H1 (cell line): ENCODE results near the gene OLA1. TPM values are rescaled to one million over a fixed set of nuclear protein-coding genes. Genes with fewer than 3 reads are reported as not detected.

Experiments used
- CTCF ChIA-PET: fragments of 300-600 bp; sonication (Branson Sonifier 250); formaldehyde crosslinking; loops from one replicate; lab custom pipeline; 2021; ENCODE audit not compliant: partially characterized antibody; lab: Charles Lee
- POLR2A ChIA-PET: fragments of 300-600 bp; sonication (Branson Sonifier 250); formaldehyde crosslinking; loops from one replicate; lab custom pipeline; 2021; ENCODE audit warnings: inconsistent platforms; ENCODE audit not compliant: partially characterized antibody; lab: Charles Lee
- DNase-seq, 2 experiments: peaks; one replicate each; pipeline versions ENCODE4 v3.0.0 to v3.0.0-alpha.2; 2010 to 2022; ENCODE audit warnings: low spot score in 2 of 2, low read depth in 1 of 2, mixed read lengths in 1 of 2
- FAIRE-seq: peaks from 2 replicates; lab custom pipeline; 2011; peaks lifted over from hg19 to GRCh38; lab: Jason Lieb, UNC
- H2AFZ ChIP-seq: 2 replicates; pipeline ENCODE4 v1.8.1; 2012; ENCODE audit warnings: low read length, inconsistent platforms
- H2AK5ac ChIP-seq: 2 replicates; pipeline ENCODE4 v1.6.1; 2013; ENCODE audit warnings: low read depth, low read length
- H2BK120ac ChIP-seq: replicated peaks from 2 replicates; pipeline ENCODE3; 2013; ENCODE audit warnings: low read depth, low read length, inconsistent platforms
- H2BK12ac ChIP-seq: 2 replicates; pipeline ENCODE4 v1.6.1; 2013; ENCODE audit warnings: low read depth, low read length
- H2BK15ac ChIP-seq: 2 replicates; pipeline ENCODE4 v1.6.1; 2013; ENCODE audit warnings: low read length
- H2BK20ac ChIP-seq: 2 replicates; pipeline ENCODE4 v1.6.1; 2013; ENCODE audit warnings: low read length
- H2BK5ac ChIP-seq: 2 replicates; pipeline ENCODE4 v1.6.1; 2013; ENCODE audit warnings: low read depth, low read length
- H3K14ac ChIP-seq: 2 replicates; pipeline ENCODE4 v1.6.1; 2013; ENCODE audit warnings: inconsistent platforms; ENCODE audit not compliant: insufficient read length
- H3K18ac ChIP-seq: 2 replicates; pipeline ENCODE4 v1.6.1; 2013; ENCODE audit warnings: low read length; ENCODE audit errors: extremely low read depth
- H3K23ac ChIP-seq: 2 replicates; pipeline ENCODE4 v1.6.1; 2013; ENCODE audit warnings: inconsistent platforms; ENCODE audit not compliant: insufficient read length
- H3K23me2 ChIP-seq: 2 replicates; pipeline ENCODE4 v1.6.1; 2013; ENCODE audit warnings: low read depth, low read length
- H3K27ac ChIP-seq: 2 replicates; pipeline ENCODE4 v1.6.1; 2011; ENCODE audit warnings: low read depth, low read length, inconsistent platforms
- H3K27me3 ChIP-seq, 4 experiments: replicated peaks in 1 of 4; 1 replicate in 1 of 4; 2 replicates in 3 of 4; pipeline versions ENCODE4 v1.6.1 to v1.8.1; 2011 to 2013; ENCODE audit warnings: low read length in 3 of 4, mild to moderate bottlenecking in 3 of 4, inconsistent platforms in 2 of 4, mixed read lengths in 2 of 4, moderate library complexity in 1 of 4; ENCODE audit not compliant: control insufficient read depth in 3 of 4, insufficient read depth in 3 of 4; ENCODE audit errors: extremely low read depth in 1 of 4
- H3K36me3 ChIP-seq, 4 experiments: 2 replicates each; pipeline versions ENCODE4 v1.6.1 to v1.8.1; 2011 to 2013; ENCODE audit warnings: mild to moderate bottlenecking in 4 of 4, low read length in 3 of 4, moderate library complexity in 2 of 4, control low read depth in 1 of 4, inconsistent platforms in 1 of 4; ENCODE audit not compliant: insufficient read depth in 4 of 4, control insufficient read depth in 2 of 4
- H3K4ac ChIP-seq: replicated peaks from 2 replicates; pipeline ENCODE3; 2013; ENCODE audit warnings: low read length, low read depth, mixed read lengths, inconsistent platforms; ENCODE audit not compliant: insufficient read length
- H3K4me1 ChIP-seq, 4 experiments: replicated peaks in 1 of 4; 1 replicate in 1 of 4; 2 replicates in 3 of 4; pipeline versions ENCODE4 v1.6.1 to v1.8.1; 2011 to 2013; ENCODE audit warnings: low read length in 3 of 4, inconsistent platforms in 2 of 4, mixed read lengths in 1 of 4; ENCODE audit not compliant: insufficient read depth in 4 of 4, control insufficient read depth in 3 of 4
- H3K4me2 ChIP-seq, 2 experiments: 2 replicates each; pipeline versions ENCODE4 v1.6.1 to v1.8.1; 2011 to 2013; ENCODE audit warnings: low read depth in 2 of 2, low read length in 2 of 2, control low read depth in 1 of 2, inconsistent platforms in 1 of 2, mild to moderate bottlenecking in 1 of 2; ENCODE audit not compliant: insufficient read depth in 1 of 2
- H3K4me3 ChIP-seq, 4 experiments: fragments of 200-600, 300-600 bp in 1 of 4; sonication (generic), shearing (Covaris generic), sonication (Bioruptor Twin) in 1 of 4; 2 replicates each; pipeline versions ENCODE4 v1.5.1 to v1.8.1; 2011 to 2016; ENCODE audit warnings: low read length in 4 of 4, low read depth in 3 of 4, control low read depth in 2 of 4, inconsistent platforms in 2 of 4, mild to moderate bottlenecking in 2 of 4, mixed read lengths in 1 of 4, moderate library complexity in 1 of 4; ENCODE audit not compliant: insufficient read depth in 2 of 4; ENCODE audit errors: extremely low read depth in 1 of 4
- H3K56ac ChIP-seq: replicated peaks from 2 replicates; pipeline ENCODE3; 2013; ENCODE audit warnings: low read depth, mild to moderate bottlenecking, mixed read lengths, low read length, inconsistent platforms; ENCODE audit not compliant: insufficient read length
- H3K79me1 ChIP-seq: 2 replicates; pipeline ENCODE4 v1.6.1; 2013; ENCODE audit warnings: low read depth, low read length, control low read depth
- H3K79me2 ChIP-seq, 2 experiments: 2 replicates each; pipeline versions ENCODE4 v1.6.1 to v1.8.1; 2012 to 2013; ENCODE audit warnings: low read length in 2 of 2, mild to moderate bottlenecking in 2 of 2, inconsistent platforms in 1 of 2; ENCODE audit not compliant: insufficient read depth in 2 of 2, control insufficient read depth in 1 of 2
- H3K9ac ChIP-seq, 4 experiments: replicated peaks in 1 of 4; 1 replicate in 1 of 4; 2 replicates in 3 of 4; pipeline versions ENCODE4 v1.6.1 to v1.8.1; 2011 to 2013; ENCODE audit warnings: low read depth in 3 of 4, low read length in 3 of 4, control low read depth in 2 of 4, mild to moderate bottlenecking in 2 of 4, moderate library complexity in 2 of 4, inconsistent platforms in 1 of 4; ENCODE audit errors: extremely low read depth in 1 of 4
- H3K9me3 ChIP-seq, 2 experiments: 2 replicates each; pipeline versions ENCODE4 v1.6.1 to v1.8.1; 2012 to 2013; ENCODE audit warnings: mild to moderate bottlenecking in 2 of 2, moderate library complexity in 2 of 2, control low read depth in 1 of 2, inconsistent platforms in 1 of 2, low read depth in 1 of 2, low read length in 1 of 2, mixed read lengths in 1 of 2; ENCODE audit not compliant: insufficient read depth in 2 of 2
- H4K20me1 ChIP-seq, 2 experiments: replicated peaks in 1 of 2; 2 replicates each; pipeline versions ENCODE3 to v1.8.1; 2011 to 2013; ENCODE audit warnings: inconsistent platforms in 2 of 2, low read length in 2 of 2, mild to moderate bottlenecking in 1 of 2; ENCODE audit not compliant: insufficient read depth in 2 of 2, control insufficient read depth in 1 of 2
- H4K5ac ChIP-seq: 2 replicates; pipeline ENCODE4 v1.6.1; 2013; ENCODE audit warnings: low read length, low read depth, mixed read lengths, inconsistent platforms; ENCODE audit not compliant: insufficient read length
- H4K8ac ChIP-seq: 2 replicates; pipeline ENCODE4 v1.8.0; 2013; ENCODE audit warnings: mild to moderate bottlenecking, moderate library complexity, low read length, inconsistent platforms; ENCODE audit not compliant: insufficient read depth; ENCODE audit errors: extremely low read depth
- H4K91ac ChIP-seq: replicated peaks from 2 replicates; pipeline ENCODE3; 2013; ENCODE audit warnings: low read length, mixed read lengths, inconsistent platforms; ENCODE audit not compliant: insufficient read length
- GTF2F1 ChIP-seq: IDR thresholded peaks from 2 replicates; pipeline ENCODE4 v1.6.1; 2012; ENCODE audit warnings: low read depth, low read length, improper control_type of control experiment, borderline replicate concordance
- KDM1A ChIP-seq: fragments of 200-600, 300-600 bp; sonication (generic); IDR thresholded peaks from 2 replicates; pipeline ENCODE4 v1.7.1; 2016; ENCODE audit warnings: mild to moderate bottlenecking, low read length, borderline replicate concordance
- RFX5 ChIP-seq: IDR thresholded peaks from 2 replicates; pipeline ENCODE4 v1.6.1; 2011; ENCODE audit warnings: low read depth, low read length, improper control_type of control experiment, borderline replicate concordance
- SIX5 ChIP-seq: IDR thresholded peaks from 2 replicates; pipeline ENCODE4 v1.6.1; 2011; ENCODE audit warnings: mild to moderate bottlenecking, low read depth, low read length
- WGBS, 2 experiments: shearing (Covaris generic) in 1 of 2; methylation state at CpG; one replicate each; pipeline versions ENCODE4 v1.1.6 to v1.1.7; 2013 to 2015; ENCODE audit warnings: low lambda C conversion rate in 2 of 2, mixed read lengths in 2 of 2, inconsistent platforms in 1 of 2, low coverage in 1 of 2, missing lambda C conversion rate in 1 of 2; ENCODE audit not compliant: insufficient replicate concordance in 2 of 2, insufficient coverage in 1 of 2, insufficient read length in 1 of 2; ENCODE audit errors: extremely low coverage in 1 of 2, missing lambda C conversion rate in 1 of 2; 5-methylcytosine and 5-hydroxymethylcytosine counted together
- polyA plus RNA-seq, 7 experiments: library from polyadenylated mRNA; depleted of rRNA in 3 of 7; stranded (reverse) in 5 of 7; unstranded in 2 of 7; fragments of >200 nt in 5 of 7; fragments of 200-250 nt in 2 of 7; gene quantifications; 1 replicate in 5 of 7; 2 replicates in 1 of 7; 4 replicates in 1 of 7; pipeline versions ENCODE4 v1.2.1 to v1.2.3, GENCODE V29; 2011 to 2013; ENCODE audit warnings: missing spikeins in 2 of 7, mixed read lengths in 2 of 7
- total RNA-seq: library from RNA; stranded (reverse); fragmentation: NEBNext Ultra II Directional; extraction: Animal tissue kit (Norgen Biotek cat#: 25700); gene quantifications from 2 replicates; pipeline ENCODE4 v1.2.1, GENCODE V29; 2021

OLA1 gene
- total and polyA plus RNA-seq, 2 of the 8 experiments (the other 6 are each of a cell fraction or from before 2014, with no cell fraction given): 39.3 to 158 TPM

GRCh38 chr2:174184504-174184903 is 63.8 kb downstream of the OLA1 start:
- Histone ChIP-seq H2BK120ac (no peak overlapping the region), H4K91ac (no peak overlapping the region), H3K23me2 (no peaks in the 10 kb centered on the region), H2BK15ac (no peak overlapping the region), H3K14ac (no peak overlapping the region), H3K9me3 (no peaks in the 10 kb centered on the region), H3K79me1 (no peaks in the 10 kb centered on the region), H2BK5ac (no peak overlapping the region), H4K8ac (no peak overlapping the region), H3K4me2 (no peak overlapping the region), H2BK12ac (no peak overlapping the region), H3K23ac (no peak overlapping the region), H3K4me3 (no peak overlapping the region), H3K27me3 (no peaks in the 10 kb centered on the region), H4K20me1 (peaks cover 0 to 2% of the 10 kb centered on the region in 2 experiments), H3K18ac (no peak overlapping the region), H2AFZ (no peak overlapping the region), H4K5ac (no peak overlapping the region), H3K56ac (no peak overlapping the region), H3K4me1 (peaks cover 0 to 3% (median 1%) of the 10 kb centered on the region in 4 experiments; a peak in 3 of 7 replicates), H3K9ac (no peak overlapping the region), H3K36me3 (no peaks in the 10 kb centered on the region), H3K27ac (no peak overlapping the region), H2AK5ac (no peak overlapping the region), H3K79me2 (peaks cover 0 to 31% of the 10 kb centered on the region in 2 experiments; a peak in 3 of 4 replicates), H3K4ac (no peak overlapping the region), H2BK20ac (no peak overlapping the region)
- FAIRE-seq: no peak
- CTCF ChIA-PET: interaction anchor here (1.4 kb wide), 1 partner anchor 46 kb away, joined by 3 read pairs; no protein-coding TSS in a partner anchor
- DNase-seq: no peak
- 96% methylated on average over 2 of the region's 2 CpGs; no CpG with 5 or more reads in 1 of the 2 experiments for WGBS, 2 experiments
- POLR2A ChIA-PET: no interaction called here
- TF ChIP-seq RFX5 (no peak), SIX5 (no peak), GTF2F1 (no peak), KDM1A (no peak)
